ENCODE results near the gene AAGAB. TPM values are rescaled to one million over a fixed set of nuclear protein-coding genes. Genes with fewer than 3 reads are reported as not detected.
"Not testable (repeated sequence)": the region's sequence is repeated elsewhere in the genome, so short reads cannot be mapped to it uniquely, and the experiment has no call there.

Gene AAGAB
- total RNA-seq, 1 experiment from 2014 or later = 118 TPM

GRCh38 chr15:67258412-67258811, 4.0 kb upstream of the AAGAB start:
- DNase-seq (ENCODE audit: low spot score); in situ Hi-C loops (cut with HindIII; ENCODE audit: low sequenced_read_pairs): not testable (repeated sequence)

GRCh38 chr15:67256051-67256450, 1.6 kb upstream of the AAGAB start:
- DNase-seq (ENCODE audit: low spot score) = no peak
- in situ Hi-C loops (cut with HindIII; ENCODE audit: low sequenced_read_pairs) = no loop called here

GRCh38 chr15:67253549-67254237, 768 bp downstream of the AAGAB start:
- no peak for DNase-seq (ENCODE audit: low spot score)
- in situ Hi-C loops (cut with HindIII; ENCODE audit: low sequenced_read_pairs) = no loop called here

- in situ Hi-C loops (cut with HindIII; ENCODE audit: low sequenced_read_pairs) = no loop called here
- DNase-seq (ENCODE audit: low spot score) = no peak
Observed at GRCh38 chr15:67253101-67253500, 1.4 kb downstream of the AAGAB start.

- no peak for DNase-seq (ENCODE audit: low spot score)
- in situ Hi-C loops (cut with HindIII; ENCODE audit: low sequenced_read_pairs) = no loop called here
Observed at GRCh38 chr15:67251318-67251717, 3.1 kb downstream of the AAGAB start.

- DNase-seq (ENCODE audit: low spot score) = no peak
- in situ Hi-C loops (cut with HindIII; ENCODE audit: low sequenced_read_pairs) = no loop called here
Observed at GRCh38 chr15:67249830-67250229, 4.6 kb downstream of the AAGAB start.

- no peak for DNase-seq (ENCODE audit: low spot score)
- in situ Hi-C loops (cut with HindIII; ENCODE audit: low sequenced_read_pairs) = no loop called here
Observed at GRCh38 chr15:67248011-67248505, 6.4 kb downstream of the AAGAB start.

- in situ Hi-C loops (cut with HindIII; ENCODE audit: low sequenced_read_pairs); DNase-seq (ENCODE audit: low spot score): not testable (repeated sequence)
Observed at GRCh38 chr15:67246606-67247005, 7.9 kb downstream of the AAGAB start.

GRCh38 chr15:67244971-67245478, 9.4 kb downstream of the AAGAB start:
- in situ Hi-C loops (cut with HindIII; ENCODE audit: low sequenced_read_pairs) = no loop called here
- DNase-seq (ENCODE audit: low spot score) = no peak

GRCh38 chr15:67242708-67243111, 11.8 kb downstream of the AAGAB start:
- DNase-seq (ENCODE audit: low spot score) = no peak
- in situ Hi-C loops (cut with HindIII; ENCODE audit: low sequenced_read_pairs) = no loop called here

GRCh38 chr15:67241132-67241855, 13.2 kb downstream of the AAGAB start:
- in situ Hi-C loops (cut with HindIII; ENCODE audit: low sequenced_read_pairs) = no loop called here
- no peak for DNase-seq (ENCODE audit: low spot score)

- in situ Hi-C loops (cut with HindIII; ENCODE audit: low sequenced_read_pairs) = no loop called here
- peak; percentile 49 for DNase-seq (ENCODE audit: low spot score)
Observed at GRCh38 chr15:67240235-67241131, 14.0 kb downstream of the AAGAB start.

GRCh38 chr15:67232591-67232990, 21.9 kb downstream of the AAGAB start:
- in situ Hi-C loops (cut with HindIII; ENCODE audit: low sequenced_read_pairs) = no loop called here
- no peak for DNase-seq (ENCODE audit: low spot score)

- in situ Hi-C loops (cut with HindIII; ENCODE audit: low sequenced_read_pairs) = no loop called here
- no peak for DNase-seq (ENCODE audit: low spot score)
Observed at GRCh38 chr15:67230504-67230903, 24.0 kb downstream of the AAGAB start.

GRCh38 chr15:67228286-67228685, 26.2 kb downstream of the AAGAB start:
- in situ Hi-C loops (cut with HindIII; ENCODE audit: low sequenced_read_pairs) = no loop called here
- DNase-seq (ENCODE audit: low spot score) = no peak

- in situ Hi-C loops (cut with HindIII; ENCODE audit: low sequenced_read_pairs) = no loop called here
- DNase-seq (ENCODE audit: low spot score) = no peak
Observed at GRCh38 chr15:67227846-67228245, 26.6 kb downstream of the AAGAB start.

GRCh38 chr15:67227431-67227830, 27.0 kb downstream of the AAGAB start:
- in situ Hi-C loops (cut with HindIII; ENCODE audit: low sequenced_read_pairs) = no loop called here
- no peak for DNase-seq (ENCODE audit: low spot score)

GRCh38 chr15:67225336-67225735, 29.1 kb downstream of the AAGAB start:
- in situ Hi-C loops (cut with HindIII; ENCODE audit: low sequenced_read_pairs) = no loop called here
- DNase-seq (ENCODE audit: low spot score) = no peak

GRCh38 chr15:67224889-67225288, 29.6 kb downstream of the AAGAB start:
- DNase-seq (ENCODE audit: low spot score) = no peak
- in situ Hi-C loops (cut with HindIII; ENCODE audit: low sequenced_read_pairs) = no loop called here
